Spleen (tissue), 11 donors: Measurements from ENCODE around the gene ZFYVE28. TPM values are rescaled to one million over a fixed set of nuclear protein-coding genes. Genes with fewer than 3 reads are reported as not detected.

ENCODE experiments used
- DNase-seq: peaks from one replicate; pipeline ENCODE4 v3.0.0-alpha.2; 2020
- H3K27ac ChIP-seq, 8 donors: fragments of 200-600 bp; sonication (generic) in 7 of 8; 1 replicate in 4 of 8; 2 replicates in 4 of 8; pipeline versions ENCODE4 v1.5.0 to v1.8.0; 2016 to 2021; ENCODE audit warnings: inconsistent platforms in 4 of 8, mild to moderate bottlenecking in 4 of 8, moderate library complexity in 1 of 8
- H3K27me3 ChIP-seq, 7 donors: fragments of 200-600 bp; sonication (generic) in 6 of 7; replicated peaks in 1 of 7; 1 replicate in 4 of 7; 2 replicates in 3 of 7; pipeline versions ENCODE4 v1.5.0 to v1.8.0; 2016 to 2021; ENCODE audit warnings: inconsistent platforms in 3 of 7, mild to moderate bottlenecking in 1 of 7
- H3K36me3 ChIP-seq, 6 donors: fragments of 200-600 bp; sonication (generic) in 5 of 6; 1 replicate in 4 of 6; 2 replicates in 2 of 6; pipeline versions ENCODE4 v1.5.0 to v1.8.0; 2016 to 2021; ENCODE audit warnings: inconsistent platforms in 2 of 6
- H3K4me1 ChIP-seq, 6 donors: fragments of 200-600 bp; sonication (generic) in 5 of 6; 1 replicate in 3 of 6; 2 replicates in 3 of 6; pipeline versions ENCODE4 v1.5.0 to v1.8.0; 2016 to 2021; ENCODE audit warnings: inconsistent platforms in 3 of 6
- H3K4me3 ChIP-seq, 8 donors: fragments of 200-600 bp; sonication (generic) in 7 of 8; 1 replicate in 4 of 8; 2 replicates in 4 of 8; pipeline versions ENCODE4 v1.5.0 to v1.8.0; 2016 to 2021; ENCODE audit warnings: inconsistent platforms in 4 of 8, mild to moderate bottlenecking in 4 of 8, moderate library complexity in 2 of 8
- H3K9me3 ChIP-seq, 8 donors: fragments of 200-600 bp; sonication (generic) in 7 of 8; 1 replicate in 4 of 8; 2 replicates in 4 of 8; pipeline versions ENCODE4 v1.5.0 to v1.8.0; 2016 to 2021; ENCODE audit warnings: inconsistent platforms in 4 of 8
- POLR2A ChIP-seq, 3 donors: fragments of 450-650 bp; IDR thresholded peaks; one replicate each; pipeline ENCODE4 v1.5.1; 2017; ENCODE audit warnings: antibody characterized with exemption in 3 of 3, mild to moderate bottlenecking in 1 of 3
- POLR2AphosphoS5 ChIP-seq, 3 donors: sonication (generic); formaldehyde crosslinking; IDR thresholded peaks; one replicate each; pipeline ENCODE4 v1.5.1; 2017; ENCODE audit warnings: antibody characterized with exemption in 3 of 3
- WGBS, 5 donors: extraction: QIAGEN DNeasy Blood & Tissue Kit in 3 of 5; methylation state at CpG; one replicate each; pipeline versions ENCODE4 v1.1.5 to v1.1.7; 2013 to 2018; 5-methylcytosine and 5-hydroxymethylcytosine counted together
- intact Hi-C: fragments of 100-400 bp; cut with DNase I; formaldehyde crosslinking; loops from one replicate; pipeline ENCODE4 v1.15.0; 2023; ENCODE audit warnings: low total_unique reads
- polyA plus RNA-seq, 3 donors: library from polyadenylated mRNA; stranded (reverse); fragments of 200-250 nt; gene quantifications; one replicate each; pipeline ENCODE4 v1.2.1, GENCODE V29; 2013
- total RNA-seq, 7 donors: library from RNA; depleted of rRNA in 3 of 7; stranded (reverse); fragments of >200 nt in 3 of 7; fragmentation: NEBNext Ultra II Directional in 4 of 7; extraction: Animal tissue kit (Norgen Biotek cat#: 25700) in 4 of 7; gene quantifications; one replicate each; pipeline versions ENCODE4 v1.1.0 to v1.2.1, GENCODE V29; 2016 to 2021
- TF ChIP-seq, protein P1 (sequence below), 11 experiments: fragments of 200-600 bp in 7 of 11; fragments of 450-650 bp in 4 of 11; sonication (generic) in 4 of 11; IDR thresholded peaks in 8 of 11; conservative IDR thresholded peaks in 3 of 11; 1 replicate in 7 of 11; 2 replicates in 4 of 11; pipeline versions ENCODE4 v1.4.0 to v1.8.0; 2016 to 2021; ENCODE audit warnings: antibody characterized with exemption in 11 of 11, inconsistent platforms in 4 of 11, mild to moderate bottlenecking in 1 of 11
- donor health status: healthy with polysubstance abuse.
- donor health status: DM: no; HTN: no; CAD: no; lungs with moderate emphysema.
- donor health status: DM: no; HTN: no; CAD: no.
- donor health status: Bipolar disorder and iron deficiency.
- donor health status: healthy.
- donor health status: DM: no; HTN: no; CAD: no.
- donor health status: DM: yes; HTN: yes; CAD: no.

Gene ZFYVE28
- total and polyA plus RNA-seq, 10 donors, result 2.7 to 31.3 (median 12.6) TPM

- DNase-seq, result peak; percentile 78
- Histone ChIP-seq H3K27me3 (no peaks in the 10 kb centered on the region), H3K4me1 (peaks cover 23 to 93% (median 71%) of the 10 kb centered on the region in 6 donors), H3K27ac (peak overlapping the region in 4 of 8 donors; percentile 39 to 90 (median 76)), H3K4me3 (no peak overlapping the region), H3K36me3 (peaks cover 0 to 59% (median 38%) of the 10 kb centered on the region in 6 donors), H3K9me3 (no peaks in the 10 kb centered on the region)
- TF ChIP-seq POLR2A (IDR thresholded peaks at IDR 0.05), result no peak
- peak in 2 of 3 donors; percentile 25 to 46 for TF ChIP-seq POLR2AphosphoS5 (IDR thresholded peaks at IDR 0.05)
- intact Hi-C loops, result no loop called here
- 88 to 94% (median 94%) methylated on average over 15 to 19 of the region's 19 CpGs for WGBS, 5 donors
Measured at GRCh38 chr4:2246384-2247127, 171.9 kb downstream of the ZFYVE28 start.

GRCh38 chr4:2245787-2246275, 172.6 kb downstream of the ZFYVE28 start:
- H3K4me1 ChIP-seq, result peaks cover 26 to 94% (median 74%) of the 10 kb centered on the region in 6 donors
- no peaks in the 10 kb centered on the region for H3K27me3 ChIP-seq
- H3K9me3 ChIP-seq, result no peaks in the 10 kb centered on the region
- H3K36me3 ChIP-seq, result peaks cover 0 to 52% (median 31%) of the 10 kb centered on the region in 6 donors
- DNase-seq, result no peak
- intact Hi-C loops, result no loop called here
- peak overlapping the region in 6 of 8 donors; percentile 38 to 90 (median 71) for H3K27ac ChIP-seq
- H3K4me3 ChIP-seq, result no peak overlapping the region
- TF ChIP-seq POLR2AphosphoS5 (IDR thresholded peaks at IDR 0.05) (no peak), POLR2A (IDR thresholded peaks at IDR 0.05) (no peak)
- TF ChIP-seq, protein P1, sequence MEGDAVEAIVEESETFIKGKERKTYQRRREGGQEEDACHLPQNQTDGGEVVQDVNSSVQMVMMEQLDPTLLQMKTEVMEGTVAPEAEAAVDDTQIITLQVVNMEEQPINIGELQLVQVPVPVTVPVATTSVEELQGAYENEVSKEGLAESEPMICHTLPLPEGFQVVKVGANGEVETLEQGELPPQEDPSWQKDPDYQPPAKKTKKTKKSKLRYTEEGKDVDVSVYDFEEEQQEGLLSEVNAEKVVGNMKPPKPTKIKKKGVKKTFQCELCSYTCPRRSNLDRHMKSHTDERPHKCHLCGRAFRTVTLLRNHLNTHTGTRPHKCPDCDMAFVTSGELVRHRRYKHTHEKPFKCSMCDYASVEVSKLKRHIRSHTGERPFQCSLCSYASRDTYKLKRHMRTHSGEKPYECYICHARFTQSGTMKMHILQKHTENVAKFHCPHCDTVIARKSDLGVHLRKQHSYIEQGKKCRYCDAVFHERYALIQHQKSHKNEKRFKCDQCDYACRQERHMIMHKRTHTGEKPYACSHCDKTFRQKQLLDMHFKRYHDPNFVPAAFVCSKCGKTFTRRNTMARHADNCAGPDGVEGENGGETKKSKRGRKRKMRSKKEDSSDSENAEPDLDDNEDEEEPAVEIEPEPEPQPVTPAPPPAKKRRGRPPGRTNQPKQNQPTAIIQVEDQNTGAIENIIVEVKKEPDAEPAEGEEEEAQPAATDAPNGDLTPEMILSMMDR (IDR thresholded peaks at IDR 0.05 in 8 of 11, conservative IDR thresholded peaks at IDR 0.05 in 3 of 11), result no peak
- WGBS, 5 donors, result 78 to 96% (median 86%) methylated on average over 5 to 7 of the region's 7 CpGs

DNA sequence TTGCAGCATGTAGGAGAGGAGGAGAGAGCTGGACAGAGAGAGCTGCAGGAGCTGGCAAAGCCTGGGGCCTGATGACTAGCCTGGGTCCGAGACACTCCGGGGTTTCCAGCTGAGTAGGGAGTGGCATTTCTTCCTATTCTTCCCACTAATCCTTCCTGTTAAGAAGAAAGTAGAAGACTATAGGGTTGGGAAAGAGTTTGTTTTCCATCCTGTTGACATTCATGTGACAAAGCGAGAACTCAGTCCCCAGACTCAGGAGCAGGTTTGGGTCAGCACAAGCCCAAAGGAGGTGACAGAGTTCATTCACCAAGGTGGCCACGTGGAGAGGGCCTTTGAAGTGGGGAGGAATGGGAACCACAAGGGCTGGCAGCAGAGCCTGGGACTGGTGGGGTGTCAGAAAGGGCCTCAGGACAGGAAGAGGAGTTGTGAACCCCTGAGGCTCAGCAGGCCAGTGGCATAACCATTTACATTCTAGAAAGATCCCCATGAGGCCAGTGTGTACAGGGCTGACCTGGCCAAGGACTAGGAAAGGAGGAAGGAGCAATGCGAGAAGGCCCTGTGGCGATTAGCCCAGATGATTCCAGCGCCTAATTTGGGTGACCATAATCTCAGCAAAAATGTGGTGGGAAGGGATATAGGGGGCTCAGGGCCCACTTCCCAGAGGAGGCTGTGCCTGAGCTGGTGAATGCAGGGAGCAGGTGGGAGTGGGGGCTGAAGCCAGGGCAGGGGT, 173.2 kb downstream of the ZFYVE28 start:
- peaks cover 0 to 45% (median 24%) of the 10 kb centered on the region in 6 donors for H3K36me3 ChIP-seq
- peaks cover 33 to 94% (median 78%) of the 10 kb centered on the region in 6 donors for H3K4me1 ChIP-seq
- intact Hi-C loops, result no loop called here
- TF ChIP-seq, protein P1 (IDR thresholded peaks at IDR 0.05 in 8 of 11, conservative IDR thresholded peaks at IDR 0.05 in 3 of 11), result no peak
- TF ChIP-seq POLR2A (IDR thresholded peaks at IDR 0.05) (no peak), POLR2AphosphoS5 (IDR thresholded peaks at IDR 0.05) (peak in 1 of 3 donors; percentile 26)
- no peak overlapping the region for H3K4me3 ChIP-seq
- 58 to 72% (median 68%) methylated on average over 7 of the region's 7 CpGs for whole genome bisulfite sequencing, 5 donors
- no peaks in the 10 kb centered on the region for H3K27me3 ChIP-seq
- DNase-seq, result no peak
- peak overlapping the region in 7 of 8 donors; percentile 5 to 90 (median 66) for H3K27ac ChIP-seq
- H3K9me3 ChIP-seq, result no peaks in the 10 kb centered on the region

DNA sequence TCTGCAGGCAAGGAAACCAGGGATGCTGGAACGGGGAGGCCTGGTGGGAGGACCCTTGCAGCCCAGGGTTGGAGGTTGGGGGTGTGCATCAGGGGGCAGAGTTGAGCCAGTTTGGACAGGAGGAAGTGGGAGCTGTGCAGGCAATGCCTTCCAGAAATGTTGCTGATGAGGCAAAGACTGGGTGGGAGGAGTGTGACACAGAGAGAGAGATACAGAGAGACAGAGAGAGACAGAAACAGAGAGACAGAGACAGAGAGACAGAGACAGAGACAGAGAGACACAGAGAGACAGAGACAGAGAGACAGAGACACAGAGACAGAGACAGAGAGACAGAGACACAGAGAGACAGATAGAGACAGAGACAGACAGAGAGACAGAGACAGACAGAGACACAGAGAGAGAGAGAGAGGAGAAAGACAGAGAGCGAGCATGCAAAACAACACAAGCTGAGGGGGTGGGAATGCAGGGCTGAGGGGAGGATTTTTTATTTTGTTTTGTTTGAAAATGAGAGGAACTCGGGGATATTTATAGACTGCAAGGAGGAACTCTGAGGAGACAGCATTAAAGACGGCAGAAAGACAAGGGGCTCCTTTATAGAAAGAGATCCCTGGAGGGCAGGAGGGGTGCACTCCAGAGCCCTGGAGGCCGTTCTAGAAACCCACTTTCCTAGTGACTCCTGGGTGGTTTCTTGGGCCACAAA, 174.6 kb downstream of the ZFYVE28 start:
- peak overlapping the region; percentile 35 to 90 (median 68) for H3K27ac ChIP-seq
- WGBS, 5 donors, result 20 to 28% (median 22%) methylated on average over 5 of the region's 5 CpGs
- no peaks in the 10 kb centered on the region for H3K27me3 ChIP-seq
- H3K4me3 ChIP-seq, result no peak overlapping the region
- intact Hi-C loops, result no loop called here
- H3K4me1 ChIP-seq, result peaks cover 42 to 94% (median 80%) of the 10 kb centered on the region in 6 donors
- TF ChIP-seq, protein P1 (IDR thresholded peaks at IDR 0.05 in 8 of 11, conservative IDR thresholded peaks at IDR 0.05 in 3 of 11), result peak in 7 of 11 experiments; percentile 28 to 47 (median 34)
- TF ChIP-seq POLR2A (IDR thresholded peaks at IDR 0.05) (no peak), POLR2AphosphoS5 (IDR thresholded peaks at IDR 0.05) (peak in 2 of 3 donors; percentile 64 to 66)
- peaks cover 0 to 32% (median 11%) of the 10 kb centered on the region in 6 donors for H3K36me3 ChIP-seq
- H3K9me3 ChIP-seq, result no peaks in the 10 kb centered on the region
- DNase-seq, result peak; percentile 81
